ENCODE data around the gene AXL.

DNA sequence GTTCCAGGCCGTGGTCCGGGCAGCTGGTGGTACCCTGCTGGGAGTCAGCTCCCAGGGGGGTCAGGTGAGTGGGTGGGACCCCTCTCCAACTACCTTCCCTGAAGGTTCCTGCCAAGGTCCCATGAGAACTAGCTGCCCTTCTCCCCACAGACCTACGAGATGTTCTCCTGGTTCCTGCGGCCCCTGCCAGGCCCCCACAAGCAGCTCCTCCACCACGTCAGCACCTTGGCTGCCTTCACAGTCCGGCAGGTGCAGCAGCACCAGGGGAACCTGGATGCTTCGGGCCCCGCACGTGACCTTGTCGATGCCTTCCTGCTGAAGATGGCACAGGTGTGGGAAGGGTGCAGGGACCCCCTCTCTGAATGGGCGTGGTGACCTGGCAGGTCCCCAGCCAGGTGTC is 20.5 kb upstream of the AXL start:
- TF ChIP-seq, protein P1, sequence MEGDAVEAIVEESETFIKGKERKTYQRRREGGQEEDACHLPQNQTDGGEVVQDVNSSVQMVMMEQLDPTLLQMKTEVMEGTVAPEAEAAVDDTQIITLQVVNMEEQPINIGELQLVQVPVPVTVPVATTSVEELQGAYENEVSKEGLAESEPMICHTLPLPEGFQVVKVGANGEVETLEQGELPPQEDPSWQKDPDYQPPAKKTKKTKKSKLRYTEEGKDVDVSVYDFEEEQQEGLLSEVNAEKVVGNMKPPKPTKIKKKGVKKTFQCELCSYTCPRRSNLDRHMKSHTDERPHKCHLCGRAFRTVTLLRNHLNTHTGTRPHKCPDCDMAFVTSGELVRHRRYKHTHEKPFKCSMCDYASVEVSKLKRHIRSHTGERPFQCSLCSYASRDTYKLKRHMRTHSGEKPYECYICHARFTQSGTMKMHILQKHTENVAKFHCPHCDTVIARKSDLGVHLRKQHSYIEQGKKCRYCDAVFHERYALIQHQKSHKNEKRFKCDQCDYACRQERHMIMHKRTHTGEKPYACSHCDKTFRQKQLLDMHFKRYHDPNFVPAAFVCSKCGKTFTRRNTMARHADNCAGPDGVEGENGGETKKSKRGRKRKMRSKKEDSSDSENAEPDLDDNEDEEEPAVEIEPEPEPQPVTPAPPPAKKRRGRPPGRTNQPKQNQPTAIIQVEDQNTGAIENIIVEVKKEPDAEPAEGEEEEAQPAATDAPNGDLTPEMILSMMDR (IDR thresholded peaks at IDR 0.05; ENCODE audit: low read length), result no peak
- no peak for TF ChIP-seq EZH2 (IDR thresholded peaks at IDR 0.05; ENCODE audit: borderline replicate concordance, low read length)

Data from OCI-LY1 (cell line).